Fibroblast of skin of right quadriceps (primary cell): ENCODE results near the gene KLRB1.
"Not testable (repeated sequence)": the region's sequence is repeated elsewhere in the genome, so short reads cannot be mapped to it uniquely, and the experiment has no call there.

Source experiments
- DNase-seq: peaks from one replicate; pipeline ENCODE4 v3.0.0-alpha.2; 2013

The KLRB1 gene

GRCh38 chr12:9619411-9620179, 11.9 kb upstream of the KLRB1 start:
- DNase-seq = no peak

- not testable (repeated sequence) for DNase-seq
Observed at GRCh38 chr12:9618906-9619305, 11.2 kb upstream of the KLRB1 start.

DNA sequence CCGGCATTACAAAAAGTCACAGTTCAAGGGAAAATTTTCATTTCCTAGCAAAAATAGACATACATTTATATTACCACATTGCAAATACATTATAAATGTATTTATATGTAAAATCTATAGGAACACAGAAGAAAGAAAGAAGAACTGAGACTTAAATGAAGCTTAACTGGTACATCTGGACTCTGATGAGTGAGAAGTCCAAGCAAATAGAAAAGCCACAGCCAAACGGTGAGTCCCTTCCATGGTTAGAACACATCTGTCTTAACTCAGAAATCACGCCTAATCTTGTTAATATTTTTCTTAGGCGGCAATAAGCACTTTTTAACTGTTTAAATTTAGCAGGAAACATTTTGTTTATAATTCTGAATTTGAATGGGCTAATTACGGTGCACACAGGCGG, 9.4 kb upstream of the KLRB1 start:
- no peak for DNase-seq

- DNase-seq = no peak
Observed at GRCh38 chr12:9615420-9616136, 7.9 kb upstream of the KLRB1 start.

- DNase-seq = not testable (repeated sequence)
Observed at GRCh38 chr12:9610606-9611005, 2.9 kb upstream of the KLRB1 start.

DNA sequence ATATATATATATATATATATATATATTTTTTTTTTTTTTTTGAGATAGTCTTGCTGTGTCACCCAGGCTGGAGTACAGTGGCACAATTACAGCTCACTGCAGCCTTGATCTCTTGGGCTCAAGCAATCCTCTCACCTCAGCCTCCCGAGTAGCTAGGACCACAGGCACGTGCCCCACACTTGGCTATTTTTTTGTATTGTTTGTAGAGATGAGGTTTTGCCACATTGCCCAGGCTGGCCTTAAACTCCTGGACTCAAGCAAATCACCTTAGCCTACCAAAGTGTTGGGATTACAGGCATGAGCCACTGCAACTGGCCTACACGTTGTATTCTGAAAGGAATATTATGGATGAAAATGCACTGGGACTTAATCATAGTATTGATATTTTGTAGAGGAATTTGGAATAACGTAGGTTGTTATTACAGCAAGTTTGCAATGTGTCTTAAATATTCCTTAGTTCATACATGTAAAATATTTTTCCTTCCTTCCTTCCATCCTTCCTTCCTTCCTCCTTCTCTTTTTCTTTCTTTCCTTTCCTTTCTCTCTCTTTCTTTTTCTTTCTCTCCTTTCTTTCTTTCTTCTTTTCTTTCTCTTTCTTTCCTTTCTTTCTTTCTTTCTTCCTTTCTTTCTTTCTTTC, 862 bp downstream of the KLRB1 start:
- no peak for DNase-seq

GRCh38 chr12:9606247-9606646, 1.5 kb downstream of the KLRB1 start:
- no peak for DNase-seq

GRCh38 chr12:9605483-9605882, 2.2 kb downstream of the KLRB1 start:
- DNase-seq = no peak

DNA sequence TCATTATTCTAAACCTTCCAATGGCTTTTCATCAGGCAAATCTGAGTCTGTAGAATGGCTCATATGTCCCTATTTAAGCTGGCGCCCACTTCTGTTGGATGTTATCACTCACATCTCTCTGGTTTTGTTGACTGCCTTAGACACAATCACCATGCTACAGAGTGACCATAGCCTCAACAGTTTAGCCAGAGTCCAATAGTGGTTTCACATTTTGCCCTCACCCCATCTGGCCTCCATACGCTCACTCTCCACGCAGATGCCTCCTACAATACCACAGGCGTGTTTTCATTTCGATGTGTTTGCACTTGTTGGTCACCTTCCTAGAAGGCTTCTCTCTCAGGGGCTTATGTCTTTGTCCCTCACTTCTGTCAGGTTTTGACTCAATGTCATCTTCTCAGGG, 3.4 kb downstream of the KLRB1 start:
- DNase-seq = no peak

GRCh38 chr12:9600426-9600825, 7.3 kb downstream of the KLRB1 start:
- DNase-seq = not testable (repeated sequence)

GRCh38 chr12:9598363-9598762, 9.4 kb downstream of the KLRB1 start:
- no peak for DNase-seq

GRCh38 chr12:9597365-9597764, 10.4 kb downstream of the KLRB1 start:
- no peak for DNase-seq

GRCh38 chr12:9590441-9590840, 17.3 kb downstream of the KLRB1 start:
- DNase-seq = no peak

GRCh38 chr12:9588749-9589148, 19.0 kb downstream of the KLRB1 start:
- DNase-seq = no peak

- DNase-seq = peak; percentile 10
Observed at GRCh38 chr12:9587987-9588600, 19.6 kb downstream of the KLRB1 start.

GRCh38 chr12:9577729-9578128, 30.0 kb downstream of the KLRB1 start:
- not testable (repeated sequence) for DNase-seq

GRCh38 chr12:9567151-9567550, 40.6 kb downstream of the KLRB1 start:
- DNase-seq = not testable (repeated sequence)

DNA sequence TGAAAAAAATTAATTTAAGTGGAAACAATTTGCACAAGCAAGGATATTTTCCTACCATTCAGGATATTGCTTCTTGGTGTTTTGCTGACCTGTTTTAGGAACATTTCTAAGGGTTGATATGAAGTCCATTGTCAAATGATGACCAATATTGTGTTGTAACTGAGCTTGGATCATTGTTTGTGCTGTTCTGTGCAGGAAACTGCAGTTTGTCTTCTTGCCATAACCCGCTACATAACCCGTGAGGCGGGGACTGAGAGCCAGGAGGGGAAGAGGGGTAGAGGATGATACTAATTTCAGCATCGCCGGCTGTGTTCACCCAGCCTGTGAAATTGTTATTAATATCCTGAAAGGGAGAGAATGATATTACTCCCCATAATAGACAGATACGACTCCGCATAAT, 41.6 kb downstream of the KLRB1 start:
- DNase-seq = not testable (repeated sequence)

DNA sequence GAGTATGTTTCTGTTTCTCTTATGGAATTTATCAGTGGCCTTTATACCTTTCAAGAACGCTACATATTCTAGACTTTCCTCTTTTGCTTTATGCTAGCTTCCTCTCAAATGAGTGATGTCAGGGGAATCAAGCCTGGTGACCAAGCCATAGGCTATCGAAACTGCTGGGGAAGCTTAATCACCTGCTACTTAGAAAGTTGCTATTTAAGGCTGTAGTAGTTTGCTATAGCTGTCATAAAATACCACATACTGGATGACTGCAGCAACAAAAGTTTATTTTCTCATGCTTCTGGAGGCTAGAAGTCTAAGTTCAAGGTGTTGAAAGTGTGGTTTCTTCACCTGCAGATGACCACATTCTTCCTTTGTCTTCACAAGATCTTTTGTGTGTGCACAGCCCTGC, 43.3 kb downstream of the KLRB1 start:
- DNase-seq = not testable (repeated sequence)

GRCh38 chr12:9562841-9563453, 44.8 kb downstream of the KLRB1 start:
- not testable (repeated sequence) for DNase-seq

- not testable (repeated sequence) for DNase-seq
Observed at GRCh38 chr12:9545489-9545888, 62.2 kb downstream of the KLRB1 start.
